ENCODE measurements around the gene SPATA19.

Gene SPATA19

DNA sequence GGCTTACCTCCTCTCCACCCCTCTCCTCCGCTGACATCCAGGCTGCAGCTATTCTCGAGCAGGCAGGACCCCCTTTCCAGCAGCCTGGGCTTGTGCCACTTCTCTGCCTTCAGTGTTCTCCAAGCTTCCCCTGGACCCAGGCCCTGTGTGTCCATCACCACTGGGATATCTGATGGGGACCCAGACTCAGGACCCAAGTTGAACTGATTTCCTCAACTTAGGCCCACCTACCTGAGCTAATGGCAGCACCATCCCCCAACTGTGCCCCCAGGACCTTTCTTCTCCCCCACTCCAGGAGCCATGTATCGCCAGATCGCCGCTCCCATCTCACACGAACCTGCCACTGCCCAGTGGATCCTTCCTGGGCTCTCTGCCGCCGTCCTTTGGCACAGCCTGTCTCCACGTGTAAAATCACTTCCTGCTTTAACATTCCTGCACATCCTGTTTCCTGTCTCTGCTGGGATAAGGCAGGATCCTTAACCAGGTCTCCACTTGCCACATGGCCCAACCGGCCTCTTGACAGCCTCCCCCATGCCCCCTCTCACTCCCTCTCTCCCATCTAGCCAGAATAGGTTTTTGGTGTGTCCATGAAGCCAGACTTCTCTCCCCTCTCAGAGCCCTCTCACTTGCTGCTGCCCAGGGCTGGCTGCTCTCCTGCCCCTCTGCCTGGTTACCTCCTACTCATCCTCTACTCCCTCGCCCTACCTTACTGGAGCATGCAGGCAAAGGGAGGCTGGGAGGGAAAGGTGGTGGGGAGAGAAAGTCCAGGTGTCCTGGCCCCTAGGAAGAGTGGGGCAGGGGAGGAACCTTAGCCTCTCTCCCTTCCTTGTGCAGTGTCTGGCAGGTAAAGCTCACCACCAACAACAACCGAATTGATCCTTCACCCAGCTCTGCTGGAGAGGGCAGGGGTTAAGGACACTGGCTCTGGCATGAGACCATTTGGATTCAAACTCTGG is 9.4 kb downstream of the SPATA19 start:
- in situ Hi-C loops (cut with MboI; ENCODE audit: low sequenced_read_pairs) = no loop called here

DNA sequence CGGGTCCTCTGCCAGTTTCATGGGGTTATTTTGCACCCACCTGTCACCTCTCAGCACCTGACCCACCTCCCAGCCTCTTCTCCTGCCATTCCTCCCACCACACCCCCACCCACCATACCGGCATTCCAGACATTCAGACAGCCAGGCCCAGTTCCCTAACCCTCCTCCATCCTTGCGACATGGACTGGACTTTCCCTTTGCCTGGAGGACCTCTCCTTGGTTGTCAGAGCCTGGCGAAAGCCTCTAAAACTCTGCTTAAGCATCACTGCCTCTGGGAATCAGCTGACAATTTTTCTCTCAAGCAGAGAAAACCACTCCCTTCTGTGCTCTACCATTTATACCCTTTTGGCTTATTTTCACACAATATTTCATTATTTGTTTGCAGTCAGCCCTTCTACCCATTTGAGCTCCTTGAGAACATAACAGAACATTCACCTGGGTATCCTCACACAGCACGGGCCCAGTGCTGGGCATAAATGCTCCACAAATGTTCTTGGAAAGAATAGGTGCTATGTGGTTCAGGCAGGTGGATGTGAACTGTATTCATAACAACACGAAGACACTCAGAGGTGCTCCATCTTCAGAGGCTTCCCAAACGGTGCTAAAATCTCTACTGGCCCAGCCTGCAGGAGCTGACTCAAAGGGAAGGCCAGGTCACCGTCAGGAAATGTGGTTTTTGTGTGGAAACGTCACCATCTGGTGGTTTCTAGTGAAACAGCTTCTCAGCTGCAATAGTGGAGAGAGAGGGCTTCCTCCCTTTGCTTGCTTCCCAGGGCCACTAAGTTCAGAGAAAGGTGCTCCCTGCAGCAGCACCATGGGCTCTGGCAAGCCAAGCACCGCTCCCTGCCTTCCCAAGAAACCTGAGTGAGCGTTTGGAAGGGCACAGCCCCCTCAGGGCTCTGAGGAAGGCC is 10.4 kb downstream of the SPATA19 start:
- in situ Hi-C loops (cut with MboI; ENCODE audit: low sequenced_read_pairs) = no loop called here

DNA sequence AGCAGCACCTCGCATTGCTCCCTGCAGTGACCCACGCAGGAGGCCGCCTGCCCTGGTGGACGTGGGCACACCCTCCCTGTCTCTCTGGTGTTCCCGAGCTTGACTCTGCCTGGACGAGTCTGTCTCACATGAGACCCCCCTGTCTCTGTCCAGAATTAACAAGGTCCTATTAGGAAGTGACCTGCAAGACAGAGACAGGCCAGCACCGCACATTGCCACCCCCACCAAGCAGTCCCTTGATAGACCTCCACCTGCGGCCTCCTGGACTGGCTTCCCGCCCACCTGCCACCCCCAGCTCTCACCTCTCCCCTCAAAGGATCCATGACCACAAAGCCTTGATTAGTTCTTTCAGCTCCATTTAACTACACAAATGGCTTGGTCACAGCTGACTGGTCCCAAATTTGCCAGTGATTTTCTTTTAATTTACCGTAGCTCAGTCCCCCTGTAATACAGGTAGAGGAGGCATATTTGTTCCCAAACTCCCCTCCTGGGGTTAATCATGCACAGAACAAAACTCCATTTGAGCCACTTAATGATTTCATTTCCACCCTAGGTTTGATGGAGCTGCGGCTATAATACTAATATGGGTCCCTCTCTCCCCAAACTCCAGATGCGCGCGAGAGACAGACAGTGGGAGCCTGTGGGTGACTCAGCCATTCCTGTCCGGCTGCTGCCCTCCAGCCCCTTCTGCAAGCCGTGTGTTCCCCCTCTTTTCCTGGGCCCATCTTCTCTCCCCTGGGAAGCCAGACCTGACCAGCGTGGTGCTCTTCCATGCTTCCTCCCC is 11.2 kb downstream of the SPATA19 start:
- in situ Hi-C loops (cut with MboI; ENCODE audit: low sequenced_read_pairs) = no loop called here

DNA sequence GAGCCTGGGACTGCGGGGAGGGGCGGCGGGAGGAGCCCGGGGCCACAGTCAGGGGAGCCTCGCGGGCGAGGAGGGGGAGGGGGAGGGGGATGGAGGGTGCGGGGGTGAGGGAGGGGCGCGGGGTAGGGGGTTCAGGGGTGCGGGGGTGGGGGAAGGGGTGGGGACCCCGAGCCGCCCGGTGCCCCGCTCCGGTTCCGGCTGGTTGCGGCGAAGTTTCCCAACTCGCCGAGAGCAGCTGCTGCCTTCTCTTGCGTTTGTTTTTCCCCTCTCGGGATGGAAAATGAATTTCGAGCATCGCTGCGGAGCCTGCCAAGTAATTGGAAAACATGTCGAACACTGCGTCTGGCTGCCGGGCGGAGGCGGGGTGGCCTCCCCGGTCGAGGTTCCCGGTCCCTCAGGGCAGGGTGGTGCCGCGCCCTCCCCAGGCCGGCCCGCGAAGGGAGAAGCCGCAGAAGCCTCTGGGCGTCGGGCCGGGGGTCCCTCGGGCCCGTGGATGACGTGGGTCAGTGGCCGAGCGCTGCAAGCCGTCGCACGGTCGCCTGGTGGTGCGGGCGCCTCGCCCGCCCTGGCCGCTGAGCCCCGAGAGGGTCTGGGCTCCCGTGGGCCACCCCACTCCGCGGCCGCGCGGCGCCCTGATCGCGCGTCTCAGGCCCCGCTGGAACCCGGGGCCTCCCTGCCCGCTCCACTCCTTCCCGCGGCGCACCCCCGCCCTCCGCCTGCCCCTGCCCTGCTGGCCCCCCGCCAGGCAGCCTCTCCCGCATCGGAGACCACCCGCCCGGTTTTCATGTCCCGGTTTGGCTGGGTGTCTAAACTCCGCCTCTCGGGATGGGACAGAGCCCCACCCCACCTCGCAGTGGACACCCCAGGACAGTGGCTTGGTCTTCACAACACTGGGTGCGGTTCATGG is 12.1 kb downstream of the SPATA19 start:
- in situ Hi-C loops (cut with MboI; ENCODE audit: low sequenced_read_pairs) = no loop called here

DNA sequence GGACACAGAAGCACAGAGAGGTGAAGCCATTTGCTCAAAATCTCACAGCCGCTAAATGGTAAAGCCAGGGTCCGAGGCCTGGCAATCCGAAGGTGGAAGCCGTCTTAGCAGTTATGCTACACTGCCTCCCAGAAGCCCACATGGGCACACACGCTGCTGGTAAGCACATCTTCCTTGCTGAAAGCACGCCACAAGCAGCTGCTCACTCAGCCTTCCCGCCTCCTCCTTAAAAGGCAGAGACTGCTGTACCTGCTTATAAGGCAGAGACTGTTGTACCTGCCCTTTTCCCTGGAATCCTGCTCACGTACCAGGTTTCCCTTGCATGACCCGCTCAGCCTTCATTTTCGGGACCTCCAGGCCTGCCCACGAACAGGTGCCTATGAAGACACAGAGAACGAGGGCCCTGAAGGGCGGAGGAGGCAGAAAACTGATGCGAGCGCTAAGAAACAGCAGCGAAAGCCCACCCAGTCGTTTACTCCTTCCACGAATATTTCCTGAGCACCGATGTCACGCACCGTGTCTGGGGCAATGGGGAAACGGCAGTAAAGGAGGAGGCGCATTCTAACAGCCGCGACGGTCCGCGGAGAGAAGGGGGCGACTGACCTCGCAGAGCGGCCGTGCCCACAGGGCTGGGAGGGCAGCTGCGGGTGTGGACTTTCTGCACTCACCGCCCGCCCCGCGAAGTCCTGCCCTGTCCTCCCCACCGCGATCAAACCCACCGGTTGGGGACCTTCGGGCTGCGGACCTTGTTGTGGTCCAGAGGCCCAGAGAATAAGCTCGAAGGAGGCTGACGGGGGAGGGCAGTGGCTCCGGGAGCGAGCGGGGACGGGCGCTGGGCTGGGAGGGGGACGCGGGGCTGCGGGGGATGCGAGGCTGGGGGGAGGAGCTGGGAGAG is 13.0 kb downstream of the SPATA19 start:
- in situ Hi-C loops (cut with MboI; ENCODE audit: low sequenced_read_pairs) = no loop called here

DNA sequence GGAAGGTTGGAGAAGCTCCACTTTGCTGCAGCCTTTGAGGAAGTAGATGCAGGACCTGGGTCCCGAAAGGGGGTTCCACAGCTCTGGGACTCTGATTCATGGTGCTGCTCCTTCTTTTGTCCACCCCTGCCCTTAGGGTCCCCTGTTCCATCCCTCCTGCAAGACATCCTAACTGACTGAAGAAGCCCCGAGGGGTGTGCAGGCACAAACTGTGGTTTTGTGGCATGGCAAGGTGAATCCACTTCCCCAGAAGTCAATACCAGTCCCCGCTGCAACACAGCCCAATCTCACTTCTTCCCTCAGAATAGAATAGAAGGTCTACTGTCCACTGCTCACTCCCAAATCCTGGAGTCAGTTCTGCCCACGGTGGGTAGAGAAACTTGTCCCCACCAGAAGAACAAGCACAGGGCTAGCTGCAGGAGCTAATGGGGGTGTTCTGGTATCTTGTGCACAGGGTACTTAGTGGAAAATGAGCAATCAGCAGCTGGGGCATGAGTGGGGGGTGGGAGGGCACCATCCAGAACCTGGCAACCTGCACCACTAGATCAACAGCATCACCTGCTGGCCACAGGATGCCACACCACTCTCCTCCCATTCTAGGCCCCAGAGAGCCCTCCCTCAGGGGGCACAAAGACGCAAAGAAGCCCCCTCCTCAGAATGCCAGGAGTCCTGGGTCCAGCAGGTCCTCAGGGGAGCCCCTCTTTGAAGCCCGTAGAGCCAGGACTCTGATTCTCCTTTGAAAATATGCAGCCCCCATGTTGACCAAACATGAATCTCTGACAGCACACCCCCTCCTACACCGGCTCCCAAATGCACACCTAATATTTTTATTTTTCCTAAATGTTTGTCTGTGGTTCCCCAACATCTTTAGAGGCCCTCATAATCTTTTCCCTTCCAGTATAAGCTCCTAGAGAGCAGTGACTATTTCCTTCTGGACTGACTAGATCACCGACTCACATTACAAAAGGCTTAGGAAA is 14.1 kb downstream of the SPATA19 start:
- in situ Hi-C loops (cut with MboI; ENCODE audit: low sequenced_read_pairs) = no loop called here

DNA sequence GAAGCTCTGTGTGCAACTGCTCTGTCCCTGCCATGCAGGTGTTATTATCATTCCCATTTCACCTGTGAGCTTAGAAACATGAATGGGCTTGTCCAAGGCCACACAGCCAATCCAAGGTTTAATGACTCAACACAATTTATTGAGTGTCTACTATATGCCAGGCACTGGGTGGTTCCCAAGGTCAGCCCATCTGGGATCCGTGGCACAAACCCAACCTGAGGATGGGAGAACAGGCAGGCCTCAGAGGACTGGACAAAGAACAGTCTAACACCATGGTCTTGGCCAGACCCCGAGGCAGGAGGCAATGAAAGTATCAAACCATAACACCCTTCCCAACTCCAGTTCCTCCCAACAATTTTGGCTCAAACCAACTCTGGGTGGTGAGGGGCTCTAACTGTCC is 15.7 kb downstream of the SPATA19 start:
- in situ Hi-C loops (cut with MboI; ENCODE audit: low sequenced_read_pairs) = no loop called here

DNA sequence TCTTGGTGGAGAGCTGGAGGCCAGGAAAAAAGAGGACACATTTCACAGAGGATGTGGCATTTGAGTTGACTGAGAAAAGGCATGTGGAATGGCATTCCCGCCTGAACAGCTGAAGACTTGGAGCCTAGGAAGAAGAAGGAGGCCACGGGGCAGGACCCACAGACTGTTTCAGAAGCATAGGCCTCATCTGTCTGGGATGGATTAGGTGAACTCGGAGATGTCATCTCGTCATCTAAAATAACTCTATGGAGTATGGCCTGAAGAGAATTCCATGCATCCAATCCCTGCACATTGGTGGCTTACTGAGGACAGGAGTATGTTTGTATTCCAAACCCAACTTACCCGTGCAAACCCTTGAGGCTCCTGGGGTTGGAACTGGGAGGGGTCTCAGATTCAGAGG is 16.4 kb downstream of the SPATA19 start:
- in situ Hi-C loops (cut with MboI; ENCODE audit: low sequenced_read_pairs) = no loop called here

DNA sequence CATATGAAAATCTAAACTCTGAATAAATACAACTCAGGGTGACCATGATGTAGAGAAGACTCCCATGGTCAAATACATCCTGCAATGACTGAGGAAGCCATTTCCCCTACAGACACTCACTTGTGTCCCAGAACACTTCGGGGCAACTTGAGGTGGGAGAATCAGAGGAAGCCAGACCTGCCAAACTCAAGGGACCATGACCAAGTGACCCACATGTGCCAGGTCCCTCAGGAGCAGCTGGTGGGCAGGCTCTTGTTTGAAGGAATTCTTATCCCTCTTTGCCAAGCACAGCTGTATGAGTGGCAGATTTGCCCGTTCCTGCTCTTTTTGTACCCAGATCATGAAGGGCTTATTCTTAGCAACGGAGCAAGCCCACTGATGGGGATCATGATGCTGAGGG is 17.8 kb downstream of the SPATA19 start:
- in situ Hi-C loops (cut with MboI; ENCODE audit: low sequenced_read_pairs) = no loop called here

DNA sequence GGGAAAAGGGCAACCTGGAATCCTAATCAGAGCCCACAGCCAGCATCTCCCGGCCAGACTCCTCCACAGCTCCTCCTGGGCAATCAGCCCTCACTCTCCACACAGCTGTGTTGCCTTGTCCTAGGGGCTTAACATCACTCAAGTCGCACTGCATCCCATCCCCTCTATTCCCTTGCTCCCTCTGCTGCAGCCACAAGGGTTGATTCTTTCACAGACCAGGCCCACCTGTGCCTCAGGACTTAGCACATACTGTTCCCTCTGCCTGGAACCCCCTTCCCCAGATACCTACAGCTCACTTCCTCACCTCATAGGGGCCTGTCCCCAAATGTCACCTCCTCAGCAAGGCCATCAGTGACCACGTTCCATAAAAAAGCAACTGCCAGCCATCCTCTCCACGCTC is 18.4 kb downstream of the SPATA19 start:
- in situ Hi-C loops (cut with MboI; ENCODE audit: low sequenced_read_pairs) = no loop called here

DNA sequence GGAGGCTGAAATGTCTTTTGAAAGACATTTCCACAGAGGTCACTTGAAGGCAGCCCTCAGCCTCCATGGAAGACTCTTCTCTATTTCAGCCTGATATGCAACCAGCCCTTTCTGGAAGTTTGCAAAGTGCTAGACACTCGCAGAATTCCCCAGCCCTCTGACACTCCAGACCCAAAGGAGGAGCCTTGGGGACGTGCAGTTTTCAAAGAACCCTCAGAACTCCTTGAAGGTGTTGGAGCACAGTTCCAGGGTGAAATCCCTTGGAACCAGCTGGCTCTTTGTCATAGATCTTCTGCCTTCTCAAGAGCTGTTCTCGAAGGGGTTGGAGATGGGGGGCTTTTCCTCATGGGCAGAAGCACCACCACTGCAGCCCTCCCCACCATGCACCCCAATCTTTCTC is 19.6 kb downstream of the SPATA19 start:
- in situ Hi-C loops (cut with MboI; ENCODE audit: low sequenced_read_pairs) = no loop called here

DNA sequence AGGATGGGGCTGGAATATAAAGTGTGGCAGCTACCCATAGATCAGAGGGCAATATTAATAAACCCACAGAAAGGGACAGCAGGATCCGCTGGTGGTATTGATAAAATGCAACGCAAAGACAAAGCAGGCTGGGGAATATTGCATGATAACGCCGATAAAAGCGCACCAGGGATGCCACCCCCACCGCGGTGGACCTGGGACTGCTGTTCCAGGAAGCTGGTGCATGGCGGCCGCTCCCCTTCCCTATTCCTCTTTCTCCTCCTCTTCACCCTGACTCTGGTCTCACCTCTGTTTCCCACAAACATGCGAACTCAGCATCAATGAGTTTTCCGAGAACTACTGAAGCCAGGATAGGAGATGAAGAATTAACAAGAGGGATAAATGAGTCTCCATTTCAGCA is 20.2 kb downstream of the SPATA19 start:
- in situ Hi-C loops (cut with MboI; ENCODE audit: low sequenced_read_pairs) = no loop called here

DNA sequence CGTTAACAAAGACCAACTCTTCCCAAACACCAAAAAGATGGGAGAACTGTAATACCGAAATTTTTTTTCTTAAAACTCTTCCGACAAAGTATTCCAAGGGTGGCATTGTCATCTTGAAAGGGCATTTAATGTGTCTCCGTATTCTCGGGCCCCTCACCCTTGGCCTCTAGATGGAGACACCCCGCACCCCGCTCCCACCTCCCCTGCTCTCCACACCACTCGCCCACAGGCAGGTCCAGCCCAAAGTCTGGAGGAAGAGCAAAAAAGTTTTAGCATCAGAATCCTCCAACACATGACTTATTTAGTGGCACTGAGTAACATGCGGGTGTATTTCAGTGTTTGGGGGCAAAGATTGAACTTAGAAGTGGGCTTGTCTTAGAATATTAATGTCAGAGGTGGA is 20.7 kb downstream of the SPATA19 start:
- in situ Hi-C loops (cut with MboI; ENCODE audit: low sequenced_read_pairs) = no loop called here

DNA sequence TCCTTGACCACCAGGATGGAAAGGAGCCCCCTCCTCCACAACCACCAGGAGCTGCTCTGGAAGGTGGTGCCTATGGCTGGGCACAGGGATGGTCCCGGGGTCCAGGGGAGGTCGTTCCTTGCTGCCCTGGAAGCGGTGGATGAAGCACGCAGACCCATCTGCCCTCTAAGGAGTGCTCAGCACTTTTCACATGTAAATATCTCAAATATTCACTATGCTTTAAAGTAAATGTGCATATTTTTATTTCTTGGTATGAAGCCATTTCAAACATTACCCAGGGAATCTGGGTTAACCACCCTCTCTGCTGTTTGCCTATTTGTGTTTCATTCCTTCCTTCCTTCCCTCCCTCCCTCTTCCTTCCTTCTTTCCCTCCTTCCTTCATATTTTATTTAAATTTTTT is 21.7 kb downstream of the SPATA19 start:
- in situ Hi-C loops (cut with MboI; ENCODE audit: low sequenced_read_pairs) = no loop called here

DNA sequence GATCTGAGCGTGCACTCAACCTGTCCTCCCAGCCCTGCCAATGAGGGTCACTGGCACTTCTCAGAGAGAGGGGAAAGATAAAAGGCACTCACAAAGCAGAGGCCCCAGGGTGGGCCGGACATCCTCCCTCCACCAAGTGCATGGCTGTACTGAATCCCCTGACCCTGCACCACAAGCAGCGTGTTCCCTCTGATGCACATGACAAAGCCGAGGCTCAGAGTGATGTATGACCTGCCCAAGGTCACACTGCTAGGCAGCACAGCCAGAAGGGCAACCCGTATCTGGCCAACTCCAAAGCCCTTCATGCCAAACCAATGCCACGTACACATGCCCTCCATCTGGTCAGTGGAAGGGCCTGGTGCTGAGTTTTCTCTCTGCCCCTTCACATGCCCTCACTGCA is 22.1 kb downstream of the SPATA19 start:
- in situ Hi-C loops (cut with MboI; ENCODE audit: low sequenced_read_pairs) = no loop called here

DNA sequence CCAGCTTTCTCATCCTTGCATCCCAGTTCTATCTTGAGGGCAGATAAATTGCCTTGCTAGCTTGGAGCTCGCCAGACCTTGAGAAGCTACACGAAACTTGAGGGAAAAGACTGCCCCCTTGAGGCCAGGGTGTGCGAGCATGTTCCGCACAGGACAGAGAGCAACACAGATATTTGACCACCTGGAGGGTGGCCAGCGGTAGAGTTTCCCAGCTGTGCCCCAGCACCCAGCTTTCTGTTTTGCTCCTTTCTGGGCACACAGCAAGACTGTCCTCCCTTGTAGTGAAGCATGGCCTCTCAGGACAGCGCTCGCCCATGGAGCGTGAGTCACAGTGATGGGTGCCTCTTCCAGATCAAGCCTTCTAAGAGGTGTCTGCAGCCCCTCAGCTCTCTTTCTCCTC is 23.5 kb downstream of the SPATA19 start:
- in situ Hi-C loops (cut with MboI; ENCODE audit: low sequenced_read_pairs) = no loop called here

DNA sequence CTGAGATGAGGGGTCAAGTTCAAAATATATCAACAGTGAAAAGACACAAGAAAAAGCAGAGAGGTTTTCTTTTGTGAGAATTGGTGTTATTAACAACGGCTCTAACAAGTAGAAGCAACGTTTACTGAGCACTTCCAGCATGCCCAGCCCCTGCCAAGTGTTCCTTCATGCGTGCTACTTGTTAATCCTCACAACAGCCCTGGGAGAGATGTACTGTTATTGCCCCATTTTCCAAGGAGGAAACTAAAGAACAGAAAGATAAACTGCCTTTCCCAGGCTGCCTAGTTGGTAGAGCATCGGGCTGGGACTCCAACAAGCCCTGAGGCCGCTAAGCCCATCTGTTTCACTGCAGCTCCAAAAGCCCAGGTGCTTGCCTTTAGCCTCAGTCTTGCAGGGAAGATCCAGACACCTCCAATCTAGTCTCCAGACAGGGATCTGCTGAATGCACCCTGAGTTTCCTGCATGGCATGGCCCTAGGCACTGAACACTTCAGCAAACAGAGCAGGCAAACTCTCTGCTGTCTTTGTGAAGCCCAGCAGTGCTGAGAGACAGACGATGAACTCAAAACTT is 25.5 kb downstream of the SPATA19 start:
- in situ Hi-C loops (cut with MboI; ENCODE audit: low sequenced_read_pairs) = no loop called here

DNA sequence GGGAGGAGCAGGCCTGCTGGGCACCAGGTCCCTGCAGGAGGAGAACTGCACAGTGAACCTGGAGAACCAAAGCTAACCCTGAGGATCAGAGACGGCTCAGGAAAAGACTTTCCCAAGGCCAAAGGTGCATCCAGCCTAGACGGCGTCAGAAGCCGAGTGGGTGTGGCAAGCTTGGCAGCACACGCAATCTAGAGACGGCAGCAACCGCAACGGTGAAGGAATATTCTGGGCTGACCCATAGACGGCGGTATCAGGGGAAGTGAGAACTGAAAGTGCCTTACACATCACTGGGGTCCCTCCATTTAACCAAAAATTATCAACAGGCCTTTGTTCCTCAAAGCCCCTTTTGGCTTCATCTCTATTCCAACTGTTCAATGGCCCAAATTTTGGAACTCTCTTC is 26.2 kb downstream of the SPATA19 start:
- in situ Hi-C loops (cut with MboI; ENCODE audit: low sequenced_read_pairs) = no loop called here

Measured in HL-60/S4 treated with phorbol 12-myristate 13-acetate at 8.2 ng/mL for 4 days and 3 days (cell line).